Suprapubic skin (tissue), 4 donors: Measurements from ENCODE around the gene MAN2B1. TPM values are rescaled to one million over a fixed set of nuclear protein-coding genes. Genes with fewer than 3 reads are reported as not detected.

Experiments used
- DNase-seq, 2 donors: peaks; one replicate each; pipeline ENCODE4 v3.0.0-alpha.2; 2019; ENCODE audit warnings: low spot score in 2 of 2
- H3K27ac ChIP-seq: fragments of 200-600 bp; sonication (generic); one replicate; pipeline ENCODE4 v1.5.1; 2019
- H3K27me3 ChIP-seq: fragments of 200-600 bp; sonication (generic); one replicate; pipeline ENCODE4 v1.5.1; 2019
- H3K36me3 ChIP-seq: fragments of 200-600 bp; sonication (generic); one replicate; pipeline ENCODE4 v1.5.1; 2019
- H3K4me1 ChIP-seq: fragments of 200-600 bp; sonication (generic); one replicate; pipeline ENCODE4 v1.5.1; 2019
- H3K4me3 ChIP-seq: fragments of 200-600 bp; sonication (generic); one replicate; pipeline ENCODE4 v1.5.1; 2019; ENCODE audit warnings: mild to moderate bottlenecking
- H3K9me3 ChIP-seq: fragments of 200-600 bp; sonication (generic); one replicate; pipeline ENCODE4 v1.5.1; 2019
- CTCF ChIP-seq, 2 donors: fragments of 200-600 bp in 1 of 2; fragments of 450-650 bp in 1 of 2; sonication (generic) in 1 of 2; IDR thresholded peaks; one replicate each; pipeline ENCODE4 v1.5.1; 2016 to 2019; ENCODE audit warnings: antibody characterized with exemption in 2 of 2, mild to moderate bottlenecking in 1 of 2, moderate library complexity in 1 of 2
- EP300 ChIP-seq: sonication (generic); formaldehyde crosslinking; IDR thresholded peaks from one replicate; pipeline ENCODE4 v1.6.1; 2017; ENCODE audit warnings: antibody characterized with exemption
- POLR2A ChIP-seq, 2 donors: fragments of 450-650 bp; IDR thresholded peaks; one replicate each; pipeline ENCODE4 v1.6.1; 2017; ENCODE audit warnings: antibody characterized with exemption in 2 of 2, mild to moderate bottlenecking in 2 of 2, moderate library complexity in 2 of 2
- POLR2AphosphoS5 ChIP-seq, 3 donors: sonication (generic); formaldehyde crosslinking; IDR thresholded peaks; one replicate each; pipeline ENCODE4 v1.6.1; 2017; ENCODE audit warnings: antibody characterized with exemption in 3 of 3
- WGBS: methylation state at CpG from one replicate; pipeline ENCODE4 v1.1.5; 2018; 5-methylcytosine and 5-hydroxymethylcytosine counted together
- total RNA-seq, 4 donors: library from RNA; depleted of rRNA; stranded (reverse); fragments of >200 nt; gene quantifications; one replicate each; pipeline ENCODE4 v1.1.0, GENCODE V29; 2016

The MAN2B1 gene
- total RNA-seq, 4 donors from 2014 or later, result 42.6 to 94.1 (median 78.9) TPM

- Histone ChIP-seq H3K4me3 (no peak overlapping the region), H3K27ac (no peak overlapping the region), H3K9me3 (no peaks in the 10 kb centered on the region), H3K27me3 (no peaks in the 10 kb centered on the region), H3K4me1 (peaks cover 17% of the 10 kb centered on the region), H3K36me3 (peaks cover 77% of the 10 kb centered on the region)
- 88% methylated on average over 10 of the region's 12 CpGs for WGBS
- no peak for TF ChIP-seq POLR2AphosphoS5 (IDR thresholded peaks at IDR 0.05)
- no peak for TF ChIP-seq POLR2A (IDR thresholded peaks at IDR 0.05)
- no peak for TF ChIP-seq CTCF (IDR thresholded peaks at IDR 0.05)
- TF ChIP-seq EP300, result no peak
- DNase-seq, result no peak
Measured at GRCh38 chr19:12676928-12677327, 10.4 kb upstream of the MAN2B1 start.

- Histone ChIP-seq H3K27ac (no peak overlapping the region), H3K36me3 (peaks cover 77% of the 10 kb centered on the region), H3K9me3 (no peaks in the 10 kb centered on the region), H3K27me3 (no peaks in the 10 kb centered on the region), H3K4me3 (no peak overlapping the region), H3K4me1 (peaks cover 17% of the 10 kb centered on the region)
- TF ChIP-seq POLR2A (IDR thresholded peaks at IDR 0.05), result no peak
- no peak for TF ChIP-seq POLR2AphosphoS5 (IDR thresholded peaks at IDR 0.05)
- TF ChIP-seq CTCF (IDR thresholded peaks at IDR 0.05), result peak; percentile 73 to 83
- no peak for TF ChIP-seq EP300
- 5% methylated on average over 4 of the region's 4 CpGs for WGBS
- peak; percentile 91 to 92 for DNase-seq
Measured at GRCh38 chr19:12676384-12676792, 9.8 kb upstream of the MAN2B1 start.

GRCh38 chr19:12675940-12676339 is 9.4 kb upstream of the MAN2B1 start:
- H3K9me3 ChIP-seq, result no peaks in the 10 kb centered on the region
- no peaks in the 10 kb centered on the region for H3K27me3 ChIP-seq
- peaks cover 17% of the 10 kb centered on the region for H3K4me1 ChIP-seq
- DNase-seq, result no peak
- peaks cover 77% of the 10 kb centered on the region for H3K36me3 ChIP-seq
- no peak overlapping the region for H3K27ac ChIP-seq
- H3K4me3 ChIP-seq, result no peak overlapping the region
- no peak for TF ChIP-seq EP300
- 88% methylated on average over 10 of the region's 15 CpGs for WGBS

- peaks cover 77% of the 10 kb centered on the region for H3K36me3 ChIP-seq
- no peaks in the 10 kb centered on the region for H3K9me3 ChIP-seq
- 92% methylated on average over 10 of the region's 10 CpGs for WGBS
- H3K27me3 ChIP-seq, result no peaks in the 10 kb centered on the region
- DNase-seq, result no peak
- peaks cover 17% of the 10 kb centered on the region for H3K4me1 ChIP-seq
- TF ChIP-seq EP300, result no peak
- TF ChIP-seq POLR2AphosphoS5 (IDR thresholded peaks at IDR 0.05), result no peak
- TF ChIP-seq POLR2A (IDR thresholded peaks at IDR 0.05), result no peak
- TF ChIP-seq CTCF (IDR thresholded peaks at IDR 0.05), result no peak
- H3K27ac ChIP-seq, result no peak overlapping the region
- no peak overlapping the region for H3K4me3 ChIP-seq
Measured at GRCh38 chr19:12675399-12675798, 8.9 kb upstream of the MAN2B1 start.

- DNase-seq, result no peak
- H3K27me3 ChIP-seq, result no peaks in the 10 kb centered on the region
- WGBS, result 80% methylated on average over 1 of the region's 10 CpGs
- peaks cover 28% of the 10 kb centered on the region for H3K4me1 ChIP-seq
- H3K9me3 ChIP-seq, result no peaks in the 10 kb centered on the region
- H3K4me3 ChIP-seq, result no peak overlapping the region
- H3K36me3 ChIP-seq, result peaks cover 58% of the 10 kb centered on the region
- no peak overlapping the region for H3K27ac ChIP-seq
- TF ChIP-seq POLR2A (IDR thresholded peaks at IDR 0.05) (no peak), EP300 (no peak), POLR2AphosphoS5 (IDR thresholded peaks at IDR 0.05) (no peak), CTCF (IDR thresholded peaks at IDR 0.05) (no peak)
Measured at GRCh38 chr19:12672744-12673143, 6.2 kb upstream of the MAN2B1 start.
